Neuronal stem cell (in vitro differentiated cells): ENCODE data around the gene STN1.
"Not testable (repeated sequence)": the region's sequence is repeated elsewhere in the genome, so short reads cannot be mapped to it uniquely, and the experiment has no call there.

ENCODE experiments used
- DNase-seq: peaks from one replicate; pipeline ENCODE4 v3.0.0-alpha.2; 2013; ENCODE audit warnings: low spot score
- H2AFZ ChIP-seq: one replicate; pipeline ENCODE4 v1.6.1; 2013; ENCODE audit warnings: mild to moderate bottlenecking, low read length, inconsistent platforms
- H2AK5ac ChIP-seq: 2 replicates; pipeline ENCODE4 v1.6.1; 2013; ENCODE audit warnings: low read depth, mild to moderate bottlenecking, inconsistent platforms, low read length, moderate library complexity, mixed read lengths
- H2BK120ac ChIP-seq: 2 replicates; pipeline ENCODE4 v1.6.1; 2013; ENCODE audit warnings: low read depth, mild to moderate bottlenecking, inconsistent platforms, low read length, moderate library complexity, mixed read lengths
- H2BK12ac ChIP-seq: one replicate; pipeline ENCODE4 v1.6.1; 2013; ENCODE audit warnings: low read length, inconsistent platforms
- H2BK15ac ChIP-seq: 2 replicates; pipeline ENCODE4 v1.6.1; 2013; ENCODE audit warnings: mild to moderate bottlenecking, low read length, inconsistent platforms, mixed read lengths
- H2BK5ac ChIP-seq: one replicate; pipeline ENCODE4 v1.6.1; 2013; ENCODE audit warnings: inconsistent platforms, mild to moderate bottlenecking, low read length, moderate library complexity
- H3K14ac ChIP-seq: one replicate; pipeline ENCODE4 v1.6.1; 2013; ENCODE audit warnings: low read length, inconsistent platforms
- H3K18ac ChIP-seq: 2 replicates; pipeline ENCODE4 v1.6.1; 2013; ENCODE audit warnings: low read length, inconsistent platforms
- H3K23ac ChIP-seq: 2 replicates; pipeline ENCODE4 v1.6.1; 2013; ENCODE audit warnings: low read depth, mild to moderate bottlenecking, mixed read lengths, low read length, inconsistent platforms; ENCODE audit not compliant: poor library complexity
- H3K27ac ChIP-seq: replicated peaks from 3 replicates; pipeline ENCODE4 v1.5.1; 2013; ENCODE audit warnings: low read length, inconsistent platforms
- H3K27me3 ChIP-seq, 3 experiments: 2 replicates each; pipeline ENCODE4 v1.6.1; 2013; ENCODE audit warnings: low read length in 3 of 3, mild to moderate bottlenecking in 2 of 3, inconsistent platforms in 1 of 3, low read depth in 1 of 3, mixed read lengths in 1 of 3, moderate library complexity in 1 of 3; ENCODE audit not compliant: control insufficient read depth in 3 of 3, insufficient read depth in 3 of 3
- H3K36me3 ChIP-seq, 2 donors: replicated peaks in 1 of 2; 2 replicates each; pipeline ENCODE4 v1.6.1; 2013; ENCODE audit warnings: low read length in 2 of 2; ENCODE audit not compliant: control insufficient read depth in 2 of 2, insufficient read depth in 2 of 2
- H3K4ac ChIP-seq: 2 replicates; pipeline ENCODE4 v1.6.1; 2013; ENCODE audit warnings: inconsistent platforms, mild to moderate bottlenecking, low read length, moderate library complexity
- H3K4me1 ChIP-seq, 2 donors: 1 replicate in 1 of 2; 2 replicates in 1 of 2; pipeline ENCODE4 v1.6.1; 2013; ENCODE audit warnings: low read length in 2 of 2, low read depth in 1 of 2; ENCODE audit not compliant: control insufficient read depth in 2 of 2, insufficient read depth in 1 of 2
- H3K4me2 ChIP-seq: one replicate; pipeline ENCODE4 v1.6.1; 2013; ENCODE audit warnings: mild to moderate bottlenecking, low read length, inconsistent platforms; ENCODE audit not compliant: insufficient read depth, poor library complexity, severe bottlenecking
- H3K4me3 ChIP-seq, 2 donors: 2 replicates each; pipeline ENCODE4 v1.5.1; 2013; ENCODE audit warnings: low read length in 2 of 2, mild to moderate bottlenecking in 2 of 2, inconsistent platforms in 1 of 2, moderate library complexity in 1 of 2
- H3K79me1 ChIP-seq: one replicate; pipeline ENCODE4 v1.6.1; 2013; ENCODE audit warnings: low read depth, mild to moderate bottlenecking, inconsistent platforms, low read length, moderate library complexity
- H3K9ac ChIP-seq: one replicate; pipeline ENCODE4 v1.6.1; 2013; ENCODE audit warnings: mild to moderate bottlenecking, low read depth, low read length, inconsistent platforms; ENCODE audit not compliant: poor library complexity
- H3K9me3 ChIP-seq, 2 donors: replicated peaks in 1 of 2; 2 replicates each; pipeline versions ENCODE3 to v1.6.1; 2013; ENCODE audit warnings: low read length in 2 of 2, mild to moderate bottlenecking in 2 of 2, inconsistent platforms in 1 of 2, low read depth in 1 of 2, mixed read lengths in 1 of 2, moderate library complexity in 1 of 2; ENCODE audit not compliant: control insufficient read depth in 2 of 2, insufficient read depth in 1 of 2
- H4K8ac ChIP-seq: one replicate; pipeline ENCODE4 v1.6.1; 2013; ENCODE audit warnings: low read depth, mild to moderate bottlenecking, inconsistent platforms, low read length, moderate library complexity
- H4K91ac ChIP-seq: one replicate; pipeline ENCODE4 v1.6.1; 2013; ENCODE audit warnings: low read length, low read depth, mild to moderate bottlenecking, inconsistent platforms; ENCODE audit not compliant: poor library complexity
- WGBS, 2 donors: extraction: QIAGEN DNeasy Blood & Tissue Kit; methylation state at CpG; one replicate each; pipeline ENCODE4 v1.1.7; 2013; ENCODE audit warnings: missing lambda C conversion rate in 2 of 2, mixed read lengths in 1 of 2; ENCODE audit not compliant: insufficient read length in 2 of 2, insufficient replicate concordance in 1 of 2; ENCODE audit errors: extremely low coverage in 2 of 2; 5-methylcytosine and 5-hydroxymethylcytosine counted together

STN1 gene

GRCh38 chr10:103845346-103845745 lies 72.6 kb downstream of the STN1 start:
- not testable (repeated sequence) for DNase-seq, H2AK5ac ChIP-seq, H3K4me2 ChIP-seq, H2BK5ac ChIP-seq, H3K23ac ChIP-seq, H4K91ac ChIP-seq, H3K18ac ChIP-seq, H2BK12ac ChIP-seq, H3K79me1 ChIP-seq, H2BK15ac ChIP-seq, H2BK120ac ChIP-seq, H3K27ac ChIP-seq, H3K4ac ChIP-seq, H3K14ac ChIP-seq, H3K9ac ChIP-seq, H3K36me3 ChIP-seq, H4K8ac ChIP-seq, H3K4me3 ChIP-seq, H2AFZ ChIP-seq, H3K27me3 ChIP-seq, H3K9me3 ChIP-seq
- WGBS, 2 donors: no CpG with 5 or more reads among the region's 3 CpGs
- H3K4me1 ChIP-seq: peaks cover 10 to 12% of the 10 kb centered on the region in 2 donors

GRCh38 chr10:103843854-103844570 lies 74.0 kb downstream of the STN1 start:
- Histone ChIP-seq H3K36me3 (no peaks in the 10 kb centered on the region), H3K14ac (no peak overlapping the region), H3K4ac (no peak overlapping the region), H4K8ac (no peak overlapping the region), H3K9ac (no peak overlapping the region), H3K79me1 (no peaks in the 10 kb centered on the region), H3K27me3 (no peaks in the 10 kb centered on the region), H4K91ac (no peak overlapping the region), H2AK5ac (no peak overlapping the region), H2BK5ac (no peak overlapping the region), H2BK15ac (no peak overlapping the region), H2BK12ac (no peak overlapping the region), H3K18ac (no peak overlapping the region), H3K27ac (no peak overlapping the region), H3K4me2 (no peak overlapping the region), H2BK120ac (no peak overlapping the region), H3K9me3 (no peaks in the 10 kb centered on the region), H3K4me3 (no peak overlapping the region), H3K4me1 (peaks cover 17 to 19% of the 10 kb centered on the region in 2 donors), H2AFZ (no peak overlapping the region), H3K23ac (no peak overlapping the region)
- no peak for DNase-seq
- no CpG with 5 or more reads among the region's 6 CpGs for WGBS, 2 donors

DNA sequence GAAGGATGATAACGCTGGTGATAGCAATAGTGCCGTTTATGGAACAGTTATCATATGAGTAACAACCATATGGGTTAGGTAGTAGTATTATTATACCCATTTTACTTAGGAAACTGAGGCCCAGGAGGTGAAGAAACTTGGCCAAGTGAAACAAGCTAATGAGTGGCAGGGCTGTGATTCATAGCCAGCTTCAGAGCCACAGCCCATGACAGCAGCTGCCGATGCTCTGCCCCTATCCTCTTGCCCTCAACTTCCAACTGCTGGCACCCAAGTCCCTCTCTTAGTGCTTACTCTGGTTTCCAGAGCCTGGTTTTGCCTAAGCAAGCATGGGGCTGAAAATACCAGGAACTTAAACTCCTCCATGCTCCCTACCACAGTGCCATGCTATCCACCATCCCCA lies 74.9 kb downstream of the STN1 start:
- H3K27ac ChIP-seq: no peak overlapping the region
- H2BK15ac ChIP-seq: no peak overlapping the region
- no peak overlapping the region for H3K4me2 ChIP-seq
- no peaks in the 10 kb centered on the region for H3K27me3 ChIP-seq
- no peak overlapping the region for H2AFZ ChIP-seq
- WGBS, 2 donors: no CpG with 5 or more reads among the region's 3 CpGs
- H2BK5ac ChIP-seq: no peak overlapping the region
- H2BK120ac ChIP-seq: no peak overlapping the region
- no peak overlapping the region for H2AK5ac ChIP-seq
- no peaks in the 10 kb centered on the region for H3K9me3 ChIP-seq
- H4K91ac ChIP-seq: no peak overlapping the region
- no peak overlapping the region for H3K14ac ChIP-seq
- no peak overlapping the region for H3K4me3 ChIP-seq
- H3K4ac ChIP-seq: no peak overlapping the region
- no peak overlapping the region for H4K8ac ChIP-seq
- no peak overlapping the region for H3K23ac ChIP-seq
- H3K9ac ChIP-seq: no peak overlapping the region
- no peaks in the 10 kb centered on the region for H3K36me3 ChIP-seq
- peaks cover 17 to 19% of the 10 kb centered on the region in 2 donors for H3K4me1 ChIP-seq
- no peaks in the 10 kb centered on the region for H3K79me1 ChIP-seq
- no peak for DNase-seq
- H3K18ac ChIP-seq: no peak overlapping the region
- no peak overlapping the region for H2BK12ac ChIP-seq

GRCh38 chr10:103842605-103843004 lies 75.4 kb downstream of the STN1 start:
- H4K8ac ChIP-seq: no peak overlapping the region
- no CpG with 5 or more reads among the region's 7 CpGs for WGBS, 2 donors
- no peak overlapping the region for H3K23ac ChIP-seq
- H2BK12ac ChIP-seq: no peak overlapping the region
- no peak overlapping the region for H3K14ac ChIP-seq
- H4K91ac ChIP-seq: no peak overlapping the region
- no peak overlapping the region for H3K4me3 ChIP-seq
- no peak overlapping the region for H2BK120ac ChIP-seq
- no peak overlapping the region for H3K4ac ChIP-seq
- H3K36me3 ChIP-seq: no peaks in the 10 kb centered on the region
- no peaks in the 10 kb centered on the region for H3K9me3 ChIP-seq
- no peak overlapping the region for H3K18ac ChIP-seq
- DNase-seq: no peak
- no peak overlapping the region for H3K4me2 ChIP-seq
- H2BK5ac ChIP-seq: no peak overlapping the region
- no peak overlapping the region for H3K9ac ChIP-seq
- no peak overlapping the region for H2BK15ac ChIP-seq
- no peak overlapping the region for H2AFZ ChIP-seq
- H3K4me1 ChIP-seq: peaks cover 17 to 19% of the 10 kb centered on the region in 2 donors
- no peak overlapping the region for H2AK5ac ChIP-seq
- H3K27me3 ChIP-seq: no peaks in the 10 kb centered on the region
- H3K79me1 ChIP-seq: no peaks in the 10 kb centered on the region
- H3K27ac ChIP-seq: no peak overlapping the region
